Esophagus muscularis mucosa (tissue), 4 donors: ENCODE results near the gene BTF3L4. TPM values are rescaled to one million over a fixed set of nuclear protein-coding genes. Genes with fewer than 3 reads are reported as not detected.

Experiments
- DNase-seq: peaks from one replicate; pipeline ENCODE4 v3.0.0-alpha.2; 2017; ENCODE audit errors: extremely low spot score
- H3K27ac ChIP-seq, 4 donors: fragments of 200-600 bp; sonication (generic); replicated peaks in 1 of 4; 1 replicate in 3 of 4; 2 replicates in 1 of 4; pipeline ENCODE4 v1.5.1; 2016 to 2019; ENCODE audit warnings: mild to moderate bottlenecking in 1 of 4
- H3K27me3 ChIP-seq, 4 donors: fragments of 200-600 bp; sonication (generic); one replicate each; pipeline versions ENCODE4 v1.5.1 to v1.6.0; 2016 to 2019
- H3K36me3 ChIP-seq, 4 donors: fragments of 200-600 bp; sonication (generic); one replicate each; pipeline ENCODE4 v1.5.1; 2016 to 2019
- H3K4me1 ChIP-seq, 4 donors: fragments of 200-600 bp; sonication (generic); one replicate each; pipeline ENCODE4 v1.5.1; 2016 to 2019
- H3K4me3 ChIP-seq, 4 donors: fragments of 200-600 bp; sonication (generic); 1 replicate in 2 of 4; 2 replicates in 2 of 4; pipeline ENCODE4 v1.5.1; 2016 to 2019; ENCODE audit warnings: mild to moderate bottlenecking in 4 of 4, moderate library complexity in 1 of 4
- H3K9me3 ChIP-seq, 4 donors: fragments of 200-600 bp; sonication (generic); 1 replicate in 3 of 4; 2 replicates in 1 of 4; pipeline ENCODE4 v1.5.1; 2016 to 2019
- EP300 ChIP-seq: sonication (generic); formaldehyde crosslinking; IDR thresholded peaks from one replicate; pipeline ENCODE4 v1.6.1; 2017; ENCODE audit warnings: antibody characterized with exemption
- POLR2A ChIP-seq: fragments of 450-650 bp; IDR thresholded peaks from one replicate; pipeline ENCODE4 v1.6.1; 2017; ENCODE audit warnings: antibody characterized with exemption, moderate library complexity, mild to moderate bottlenecking, low read depth
- POLR2AphosphoS5 ChIP-seq, 2 donors: sonication (generic); formaldehyde crosslinking; IDR thresholded peaks; one replicate each; pipeline ENCODE4 v1.6.1; 2017; ENCODE audit warnings: antibody characterized with exemption in 2 of 2
- WGBS: methylation state at CpG from one replicate; pipeline ENCODE4 v1.1.5; 2018; 5-methylcytosine and 5-hydroxymethylcytosine counted together
- intact Hi-C: fragments of 100-400 bp; cut with DNase I; formaldehyde crosslinking; loops from one replicate; pipeline ENCODE4 v1.15.1; 2023
- total RNA-seq, 4 donors: library from RNA; depleted of rRNA; stranded (reverse); fragments of >200 nt; gene quantifications; one replicate each; pipeline versions ENCODE4 v1.1.0 to v1.2.1, GENCODE V29; 2016
- TF ChIP-seq, protein P1 (sequence below), 3 experiments: fragments of 200-600 bp in 2 of 3; fragments of 450-650 bp in 1 of 3; sonication (generic) in 2 of 3; IDR thresholded peaks; one replicate each; pipeline ENCODE4 v1.5.1; 2017 to 2019; ENCODE audit warnings: antibody characterized with exemption in 3 of 3, mild to moderate bottlenecking in 2 of 3, moderate library complexity in 1 of 3

Gene BTF3L4
- total RNA-seq, 4 donors from 2014 or later = 22.6 to 48.5 (median 30.2) TPM

DNA sequence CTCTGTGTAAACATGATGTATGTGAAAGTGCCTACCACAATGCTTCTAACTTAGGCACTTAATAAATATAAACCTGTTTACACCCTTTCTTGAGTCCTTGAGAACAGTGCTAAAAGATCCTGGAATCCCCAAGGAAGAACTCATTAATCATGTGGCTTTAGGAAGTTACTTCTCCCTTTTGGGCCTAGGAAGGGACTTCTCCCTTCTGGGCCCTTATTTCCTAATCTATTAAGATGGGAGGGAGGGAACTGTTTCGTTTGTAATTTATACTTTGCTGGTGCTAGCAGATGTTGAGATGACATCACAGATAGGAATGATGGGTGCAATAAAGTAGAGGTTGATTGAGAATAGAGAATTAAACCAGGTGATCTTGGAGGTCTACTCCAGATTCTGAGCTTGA lies 1.2 kb downstream of the BTF3L4 start:
- Histone ChIP-seq H3K36me3 (peaks cover 11 to 36% (median 24%) of the 10 kb centered on the region in 4 donors), H3K4me3 (peak overlapping the region; percentile 87 to 98 (median 95)), H3K27me3 (no peaks in the 10 kb centered on the region), H3K9me3 (no peaks in the 10 kb centered on the region), H3K27ac (peak overlapping the region; percentile 88 to 95 (median 93)), H3K4me1 (peaks cover 37 to 49% (median 47%) of the 10 kb centered on the region in 4 donors)
- no peak for TF ChIP-seq POLR2A
- TF ChIP-seq, protein P1, sequence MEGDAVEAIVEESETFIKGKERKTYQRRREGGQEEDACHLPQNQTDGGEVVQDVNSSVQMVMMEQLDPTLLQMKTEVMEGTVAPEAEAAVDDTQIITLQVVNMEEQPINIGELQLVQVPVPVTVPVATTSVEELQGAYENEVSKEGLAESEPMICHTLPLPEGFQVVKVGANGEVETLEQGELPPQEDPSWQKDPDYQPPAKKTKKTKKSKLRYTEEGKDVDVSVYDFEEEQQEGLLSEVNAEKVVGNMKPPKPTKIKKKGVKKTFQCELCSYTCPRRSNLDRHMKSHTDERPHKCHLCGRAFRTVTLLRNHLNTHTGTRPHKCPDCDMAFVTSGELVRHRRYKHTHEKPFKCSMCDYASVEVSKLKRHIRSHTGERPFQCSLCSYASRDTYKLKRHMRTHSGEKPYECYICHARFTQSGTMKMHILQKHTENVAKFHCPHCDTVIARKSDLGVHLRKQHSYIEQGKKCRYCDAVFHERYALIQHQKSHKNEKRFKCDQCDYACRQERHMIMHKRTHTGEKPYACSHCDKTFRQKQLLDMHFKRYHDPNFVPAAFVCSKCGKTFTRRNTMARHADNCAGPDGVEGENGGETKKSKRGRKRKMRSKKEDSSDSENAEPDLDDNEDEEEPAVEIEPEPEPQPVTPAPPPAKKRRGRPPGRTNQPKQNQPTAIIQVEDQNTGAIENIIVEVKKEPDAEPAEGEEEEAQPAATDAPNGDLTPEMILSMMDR (IDR thresholded peaks at IDR 0.05) = no peak
- no peak for TF ChIP-seq EP300
- no peak for TF ChIP-seq POLR2AphosphoS5 (IDR thresholded peaks at IDR 0.05)
- intact Hi-C loops = no loop called here
- WGBS = 17% methylated on average over 1 of the region's 1 CpG
- DNase-seq = no peak

DNA sequence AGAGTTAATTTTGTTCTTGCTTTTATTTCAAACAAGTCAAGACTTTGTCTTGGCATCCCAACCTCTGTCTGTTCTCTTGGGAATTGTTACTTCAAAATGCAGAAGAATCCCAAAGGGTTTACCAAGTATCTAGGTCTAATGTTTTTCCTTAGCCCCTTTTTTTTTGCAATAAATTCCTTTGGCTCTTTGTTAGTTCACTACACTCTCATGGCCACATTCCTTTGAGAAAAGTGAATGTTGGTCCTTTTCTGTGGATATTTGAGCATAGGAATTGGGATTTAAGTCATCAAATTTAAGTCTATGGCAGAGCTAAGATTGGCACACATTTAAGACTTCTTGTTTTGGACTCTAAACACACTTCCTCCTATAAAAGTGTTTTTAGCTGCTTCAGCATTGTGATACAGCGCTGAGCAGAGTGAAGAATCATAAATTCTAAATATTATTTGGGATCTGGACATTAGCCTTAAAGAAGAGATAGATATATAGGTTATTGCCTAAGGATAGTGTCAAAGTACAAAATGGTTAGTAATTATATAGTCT lies 1.9 kb downstream of the BTF3L4 start:
- H3K9me3 ChIP-seq = no peaks in the 10 kb centered on the region
- DNase-seq = no peak
- peak overlapping the region in 3 of 4 donors; percentile 2 to 92 (median 13) for H3K27ac ChIP-seq
- WGBS = 100% methylated on average over 1 of the region's 1 CpG
- TF ChIP-seq EP300 = no peak
- TF ChIP-seq, protein P1 (IDR thresholded peaks at IDR 0.05) = no peak
- no peak for TF ChIP-seq POLR2A
- no peak for TF ChIP-seq POLR2AphosphoS5 (IDR thresholded peaks at IDR 0.05)
- H3K27me3 ChIP-seq = no peaks in the 10 kb centered on the region
- peak overlapping the region in 1 of 4 donors; percentile 87 for H3K4me3 ChIP-seq
- intact Hi-C loops = no loop called here
- peaks cover 37 to 49% (median 47%) of the 10 kb centered on the region in 4 donors for H3K4me1 ChIP-seq
- H3K36me3 ChIP-seq = peaks cover 11 to 37% (median 28%) of the 10 kb centered on the region in 4 donors

DNA sequence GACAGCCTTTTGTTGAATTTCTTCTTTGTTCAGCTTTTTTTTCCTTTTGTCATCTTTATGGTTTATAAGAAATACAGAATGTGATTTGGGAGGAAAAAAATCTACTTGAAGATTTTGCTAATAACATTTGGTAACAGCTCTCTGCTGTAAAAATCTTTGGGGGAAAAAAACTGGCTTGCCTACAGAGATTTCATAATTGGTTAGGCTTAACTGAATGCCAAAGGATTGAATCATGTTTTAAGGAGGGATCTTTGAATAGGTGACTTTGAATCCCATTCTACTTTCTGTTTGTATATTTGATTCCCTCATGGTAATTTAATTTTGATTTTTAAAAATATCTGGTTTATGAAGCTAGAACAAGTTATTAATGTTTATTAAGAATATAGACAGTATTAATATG lies 3.2 kb downstream of the BTF3L4 start:
- TF ChIP-seq POLR2A = no peak
- TF ChIP-seq EP300 = no peak
- no peak for TF ChIP-seq POLR2AphosphoS5 (IDR thresholded peaks at IDR 0.05)
- TF ChIP-seq, protein P1 (IDR thresholded peaks at IDR 0.05) = no peak
- no peak for DNase-seq
- peaks cover 11 to 47% (median 32%) of the 10 kb centered on the region in 4 donors for H3K36me3 ChIP-seq
- intact Hi-C loops = no loop called here
- H3K4me3 ChIP-seq = no peak overlapping the region
- no peaks in the 10 kb centered on the region for H3K9me3 ChIP-seq
- peak overlapping the region; percentile 11 to 43 (median 37) for H3K27ac ChIP-seq
- H3K4me1 ChIP-seq = peaks cover 27 to 40% (median 37%) of the 10 kb centered on the region in 4 donors
- no peaks in the 10 kb centered on the region for H3K27me3 ChIP-seq

DNA sequence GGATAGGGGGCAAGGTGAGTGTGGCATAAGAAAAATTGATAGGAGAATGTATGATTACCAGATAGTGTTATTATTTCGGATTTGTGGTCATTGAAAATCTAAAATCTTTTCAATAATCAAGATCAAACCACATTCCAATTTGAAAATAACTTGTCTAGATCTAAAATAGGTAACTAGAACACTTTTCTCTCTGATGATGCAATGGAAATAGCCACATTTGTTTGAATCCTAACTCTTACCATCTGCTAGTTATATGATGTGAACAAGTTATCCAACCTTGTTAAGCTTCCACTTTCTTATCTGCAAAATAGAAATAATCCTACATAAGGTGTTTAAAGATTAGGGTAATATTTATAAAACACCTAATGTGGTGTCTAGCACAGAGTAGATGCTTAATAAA lies 3.8 kb downstream of the BTF3L4 start:
- Histone ChIP-seq H3K9me3 (no peaks in the 10 kb centered on the region), H3K27me3 (no peaks in the 10 kb centered on the region), H3K4me3 (no peak overlapping the region), H3K27ac (no peak overlapping the region), H3K36me3 (peaks cover 15 to 52% (median 36%) of the 10 kb centered on the region in 4 donors), H3K4me1 (peaks cover 26 to 36% (median 33%) of the 10 kb centered on the region in 4 donors)
- no peak for TF ChIP-seq POLR2A
- TF ChIP-seq POLR2AphosphoS5 (IDR thresholded peaks at IDR 0.05) = no peak
- intact Hi-C loops = no loop called here
- DNase-seq = no peak
- WGBS = 95% methylated on average over 1 of the region's 1 CpG

DNA sequence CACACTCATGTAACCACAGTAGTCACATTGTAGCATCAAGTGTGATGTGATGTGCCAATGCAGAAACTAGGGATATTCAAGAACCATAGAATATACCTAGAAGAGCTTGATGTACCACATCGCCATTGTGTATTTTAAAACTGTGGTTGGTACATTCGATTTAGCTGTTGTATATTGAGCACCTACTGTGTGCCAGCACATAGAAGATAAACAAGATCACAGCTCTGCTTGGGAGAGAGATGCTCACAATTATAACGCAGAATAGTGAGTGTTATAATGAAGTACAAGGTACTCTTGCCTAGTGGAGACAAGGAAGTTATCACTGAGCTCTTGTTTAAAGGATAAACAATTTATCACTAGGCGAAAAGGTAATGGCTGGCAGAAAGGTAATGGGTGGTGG lies 4.7 kb downstream of the BTF3L4 start:
- no peak for TF ChIP-seq POLR2A
- TF ChIP-seq POLR2AphosphoS5 (IDR thresholded peaks at IDR 0.05) = no peak
- TF ChIP-seq, protein P1 (IDR thresholded peaks at IDR 0.05) = no peak
- TF ChIP-seq EP300 = no peak
- WGBS = 94% methylated on average over 4 of the region's 4 CpGs
- H3K4me3 ChIP-seq = no peak overlapping the region
- no peak for DNase-seq
- intact Hi-C loops = no loop called here
- no peaks in the 10 kb centered on the region for H3K9me3 ChIP-seq
- no peaks in the 10 kb centered on the region for H3K27me3 ChIP-seq
- peaks cover 25 to 62% (median 46%) of the 10 kb centered on the region in 4 donors for H3K36me3 ChIP-seq
- H3K27ac ChIP-seq = no peak overlapping the region
- H3K4me1 ChIP-seq = peaks cover 26 to 36% (median 33%) of the 10 kb centered on the region in 4 donors
